Measurements from ENCODE around the gene PPA2.

- TF ChIP-seq POLR2A (IDR thresholded peaks at IDR 0.05; ENCODE audit: low read depth, low read length) (no peak), POLR2AphosphoS5 (IDR thresholded peaks at IDR 0.05; ENCODE audit: low read depth, low read length) (no peak)
These were observed 87.8 kb downstream of the PPA2 start for GRCh38 chr4:105386012-105386411.
